Upper lobe of right lung (tissue), 1 donor: ENCODE measurements around the gene ARHGAP42. TPM values are rescaled to one million over a fixed set of nuclear protein-coding genes. Genes with fewer than 3 reads are reported as not detected.

Experiments used
- ATAC-seq: fragments of 200-7000 bp; cut with Tn5 transposase; one replicate; pipeline ENCODE4 v1.9.1; 2020; ENCODE audit warnings: mild to moderate bottlenecking, moderate library complexity
- DNase-seq: peaks from one replicate; pipeline ENCODE4 v3.0.0-alpha.2; 2020
- H3K27ac ChIP-seq: fragments of 200-600 bp; one replicate; pipeline ENCODE4 v1.8.0; 2022
- H3K27me3 ChIP-seq: fragments of 200-600 bp; one replicate; pipeline ENCODE4 v1.8.0; 2022; ENCODE audit warnings: mild to moderate bottlenecking
- H3K36me3 ChIP-seq: fragments of 200-600 bp; one replicate; pipeline ENCODE4 v1.8.0; 2022
- H3K4me1 ChIP-seq: fragments of 200-600 bp; one replicate; pipeline ENCODE4 v1.8.0; 2022
- H3K4me3 ChIP-seq: fragments of 200-600 bp; one replicate; pipeline ENCODE4 v1.8.0; 2022; ENCODE audit warnings: mild to moderate bottlenecking
- H3K9me3 ChIP-seq: fragments of 200-600 bp; one replicate; pipeline ENCODE4 v1.8.0; 2022
- CTCF ChIP-seq: fragments of 200-600 bp; IDR thresholded peaks from one replicate; pipeline ENCODE4 v1.8.0; 2022; ENCODE audit warnings: antibody characterized with exemption
- intact Hi-C: fragments of 100-400 bp; cut with DNase I; formaldehyde crosslinking; loops from one replicate; pipeline ENCODE4 v1.11.0; 2022
- total RNA-seq: library from RNA; stranded (reverse); fragmentation: NEBNext Ultra II Directional; extraction: Animal tissue kit (Norgen Biotek cat#: 25700); gene quantifications from one replicate; pipeline ENCODE4 v1.2.1, GENCODE V29; 2021
- donor health status: DM: no; HTN: yes; CAD: no; lungs with severe emphysema.

The ARHGAP42 gene
- total RNA-seq, 1 donor from 2014 or later: 19.8 TPM

- Histone ChIP-seq H3K4me1 (peaks cover 3% of the 10 kb centered on the region), H3K27ac (no peak overlapping the region), H3K4me3 (no peak overlapping the region), H3K9me3 (no peaks in the 10 kb centered on the region), H3K27me3 (no peaks in the 10 kb centered on the region), H3K36me3 (no peaks in the 10 kb centered on the region)
- DNase-seq (no peak), ATAC-seq (no peak)
- no peak for TF ChIP-seq CTCF
- intact Hi-C loops: no loop called here
These were observed 189.9 kb downstream of the ARHGAP42 start for GRCh38 chr11:100876815-100877520.

- Histone ChIP-seq H3K27ac (no peak overlapping the region), H3K36me3 (no peaks in the 10 kb centered on the region), H3K27me3 (no peaks in the 10 kb centered on the region), H3K4me1 (peaks cover 3% of the 10 kb centered on the region), H3K4me3 (no peak overlapping the region), H3K9me3 (no peaks in the 10 kb centered on the region)
- no peak for DNase-seq
- intact Hi-C loops: no loop called here
- ATAC-seq: no peak
- no peak for TF ChIP-seq CTCF
These were observed 191.4 kb downstream of the ARHGAP42 start for GRCh38 chr11:100878474-100878873.

- no peaks in the 10 kb centered on the region for H3K4me1 ChIP-seq
- no peak overlapping the region for H3K4me3 ChIP-seq
- no peaks in the 10 kb centered on the region for H3K36me3 ChIP-seq
- no peaks in the 10 kb centered on the region for H3K9me3 ChIP-seq
- TF ChIP-seq CTCF: no peak
- ATAC-seq (no peak), DNase-seq (no peak)
- H3K27me3 ChIP-seq: no peaks in the 10 kb centered on the region
- no peak overlapping the region for H3K27ac ChIP-seq
- intact Hi-C loops: no loop called here
These were observed 195.9 kb downstream of the ARHGAP42 start for GRCh38 chr11:100882957-100883356.

GRCh38 chr11:100883830-100884229, 196.7 kb downstream of the ARHGAP42 start:
- Histone ChIP-seq H3K4me1 (no peaks in the 10 kb centered on the region), H3K27me3 (no peaks in the 10 kb centered on the region), H3K4me3 (no peak overlapping the region), H3K27ac (no peak overlapping the region), H3K9me3 (no peaks in the 10 kb centered on the region), H3K36me3 (no peaks in the 10 kb centered on the region)
- intact Hi-C loops: no loop called here
- TF ChIP-seq CTCF: no peak
- DNase-seq (no peak), ATAC-seq (no peak)

GRCh38 chr11:100887659-100888058, 200.6 kb downstream of the ARHGAP42 start:
- no peak overlapping the region for H3K27ac ChIP-seq
- ATAC-seq: no peak
- no peaks in the 10 kb centered on the region for H3K27me3 ChIP-seq
- no peaks in the 10 kb centered on the region for H3K36me3 ChIP-seq
- DNase-seq: no peak
- no peak overlapping the region for H3K4me3 ChIP-seq
- H3K9me3 ChIP-seq: no peaks in the 10 kb centered on the region
- intact Hi-C loops: no loop called here
- TF ChIP-seq CTCF: no peak
- peaks cover 3% of the 10 kb centered on the region for H3K4me1 ChIP-seq

GRCh38 chr11:100888836-100889235, 201.7 kb downstream of the ARHGAP42 start:
- Histone ChIP-seq H3K27me3 (no peaks in the 10 kb centered on the region), H3K27ac (no peak overlapping the region), H3K4me1 (peaks cover 3% of the 10 kb centered on the region), H3K9me3 (no peaks in the 10 kb centered on the region), H3K4me3 (no peak overlapping the region), H3K36me3 (no peaks in the 10 kb centered on the region)
- intact Hi-C loops: no loop called here
- peak; percentile 50 for ATAC-seq
- no peak for DNase-seq
- TF ChIP-seq CTCF: no peak
